ENCODE data around the gene GLYATL1.

Gene GLYATL1

GRCh38 chr11:58926695-58927094 lies 12.6 kb upstream of the GLYATL1 start:
- no peak for DNase-seq (ENCODE audit: low read depth in 2 of 2, low spot score in 1 of 2)

GRCh38 chr11:58927393-58928106 lies 11.7 kb upstream of the GLYATL1 start:
- DNase-seq (ENCODE audit: low read depth in 2 of 2, low spot score in 1 of 2) = no peak

GRCh38 chr11:58928107-58928499 lies 11.2 kb upstream of the GLYATL1 start:
- DNase-seq (ENCODE audit: low read depth in 2 of 2, low spot score in 1 of 2) = no peak

- DNase-seq (ENCODE audit: low read depth in 2 of 2, low spot score in 1 of 2) = no peak
These were observed 10.6 kb upstream of the GLYATL1 start for GRCh38 chr11:58928691-58929090.

GRCh38 chr11:58930926-58931325 lies 8.4 kb upstream of the GLYATL1 start:
- no peak for DNase-seq (ENCODE audit: low read depth in 2 of 2, low spot score in 1 of 2)

- DNase-seq (ENCODE audit: low read depth in 2 of 2, low spot score in 1 of 2) = no peak
These were observed 5.6 kb upstream of the GLYATL1 start for GRCh38 chr11:58933661-58934060.

- no peak for DNase-seq (ENCODE audit: low read depth in 2 of 2, low spot score in 1 of 2)
These were observed 4.3 kb upstream of the GLYATL1 start for GRCh38 chr11:58934945-58935513.

GRCh38 chr11:58938398-58938797 lies 890 bp upstream of the GLYATL1 start:
- no peak for DNase-seq (ENCODE audit: low read depth in 2 of 2, low spot score in 1 of 2)

- DNase-seq (ENCODE audit: low read depth in 2 of 2, low spot score in 1 of 2) = no peak
These were observed 740 bp downstream of the GLYATL1 start for GRCh38 chr11:58940028-58940427.

- no peak for DNase-seq (ENCODE audit: low read depth in 2 of 2, low spot score in 1 of 2)
These were observed 2.5 kb downstream of the GLYATL1 start for GRCh38 chr11:58941838-58942237.

GRCh38 chr11:58945663-58946062 lies 6.4 kb downstream of the GLYATL1 start:
- no peak for DNase-seq (ENCODE audit: low read depth in 2 of 2, low spot score in 1 of 2)

- no peak for DNase-seq (ENCODE audit: low read depth in 2 of 2, low spot score in 1 of 2)
These were observed 9.9 kb downstream of the GLYATL1 start for GRCh38 chr11:58949184-58949583.

- no peak for DNase-seq (ENCODE audit: low read depth in 2 of 2, low spot score in 1 of 2)
These were observed 18.6 kb downstream of the GLYATL1 start for GRCh38 chr11:58957922-58958321.

GRCh38 chr11:58958500-58958899 lies 19.2 kb downstream of the GLYATL1 start:
- no peak for DNase-seq (ENCODE audit: low read depth in 2 of 2, low spot score in 1 of 2)

- no peak for DNase-seq (ENCODE audit: low read depth in 2 of 2, low spot score in 1 of 2)
These were observed 24.3 kb downstream of the GLYATL1 start for GRCh38 chr11:58963551-58964104.

- DNase-seq (ENCODE audit: low read depth in 2 of 2, low spot score in 1 of 2) = no peak
These were observed 26.1 kb downstream of the GLYATL1 start for GRCh38 chr11:58965246-58965985.

- no peak for DNase-seq (ENCODE audit: low read depth in 2 of 2, low spot score in 1 of 2)
These were observed 29.0 kb downstream of the GLYATL1 start for GRCh38 chr11:58968251-58968711.

- DNase-seq (ENCODE audit: low read depth in 2 of 2, low spot score in 1 of 2) = no peak
These were observed 38.2 kb downstream of the GLYATL1 start for GRCh38 chr11:58977470-58977869.

- no peak for DNase-seq (ENCODE audit: low read depth in 2 of 2, low spot score in 1 of 2)
These were observed 39.9 kb downstream of the GLYATL1 start for GRCh38 chr11:58979222-58979621.

- DNase-seq (ENCODE audit: low read depth in 2 of 2, low spot score in 1 of 2) = no peak
These were observed 41.0 kb downstream of the GLYATL1 start for GRCh38 chr11:58980159-58980843.

- DNase-seq (ENCODE audit: low read depth in 2 of 2, low spot score in 1 of 2) = no peak
These were observed 53.2 kb downstream of the GLYATL1 start for GRCh38 chr11:58992489-58992888.
